Suprapubic skin (tissue), 4 donors: ENCODE results near the gene RMND5B. TPM values are rescaled to one million over a fixed set of nuclear protein-coding genes. Genes with fewer than 3 reads are reported as not detected.

Experiments
- DNase-seq, 2 donors: peaks; one replicate each; pipeline ENCODE4 v3.0.0-alpha.2; 2019; ENCODE audit warnings: low spot score in 2 of 2
- H3K27ac ChIP-seq: fragments of 200-600 bp; sonication (generic); one replicate; pipeline ENCODE4 v1.5.1; 2019
- H3K27me3 ChIP-seq: fragments of 200-600 bp; sonication (generic); one replicate; pipeline ENCODE4 v1.5.1; 2019
- H3K36me3 ChIP-seq: fragments of 200-600 bp; sonication (generic); one replicate; pipeline ENCODE4 v1.5.1; 2019
- H3K4me1 ChIP-seq: fragments of 200-600 bp; sonication (generic); one replicate; pipeline ENCODE4 v1.5.1; 2019
- H3K4me3 ChIP-seq: fragments of 200-600 bp; sonication (generic); one replicate; pipeline ENCODE4 v1.5.1; 2019; ENCODE audit warnings: mild to moderate bottlenecking
- H3K9me3 ChIP-seq: fragments of 200-600 bp; sonication (generic); one replicate; pipeline ENCODE4 v1.5.1; 2019
- CTCF ChIP-seq, 2 donors: fragments of 200-600 bp in 1 of 2; fragments of 450-650 bp in 1 of 2; sonication (generic) in 1 of 2; IDR thresholded peaks; one replicate each; pipeline ENCODE4 v1.5.1; 2016 to 2019; ENCODE audit warnings: antibody characterized with exemption in 2 of 2, mild to moderate bottlenecking in 1 of 2, moderate library complexity in 1 of 2
- EP300 ChIP-seq: sonication (generic); formaldehyde crosslinking; IDR thresholded peaks from one replicate; pipeline ENCODE4 v1.6.1; 2017; ENCODE audit warnings: antibody characterized with exemption
- POLR2A ChIP-seq, 2 donors: fragments of 450-650 bp; IDR thresholded peaks; one replicate each; pipeline ENCODE4 v1.6.1; 2017; ENCODE audit warnings: antibody characterized with exemption in 2 of 2, mild to moderate bottlenecking in 2 of 2, moderate library complexity in 2 of 2
- POLR2AphosphoS5 ChIP-seq, 3 donors: sonication (generic); formaldehyde crosslinking; IDR thresholded peaks; one replicate each; pipeline ENCODE4 v1.6.1; 2017; ENCODE audit warnings: antibody characterized with exemption in 3 of 3
- WGBS: methylation state at CpG from one replicate; pipeline ENCODE4 v1.1.5; 2018; 5-methylcytosine and 5-hydroxymethylcytosine counted together
- total RNA-seq, 4 donors: library from RNA; depleted of rRNA; stranded (reverse); fragments of >200 nt; gene quantifications; one replicate each; pipeline ENCODE4 v1.1.0, GENCODE V29; 2016

The RMND5B gene
- total RNA-seq, 4 donors from 2014 or later = 38.6 to 60.6 (median 42.9) TPM

GRCh38 chr5:178145965-178146820, 15.4 kb downstream of the RMND5B start:
- no peak overlapping the region for H3K4me3 ChIP-seq
- WGBS = 37% methylated on average over 8 of the region's 14 CpGs
- peak overlapping the region; percentile 20 for H3K27ac ChIP-seq
- H3K36me3 ChIP-seq = peaks cover 87% of the 10 kb centered on the region
- TF ChIP-seq CTCF (IDR thresholded peaks at IDR 0.05) (peak; percentile 23 to 63), POLR2A (IDR thresholded peaks at IDR 0.05) (no peak)
- H3K9me3 ChIP-seq = no peaks in the 10 kb centered on the region
- no peak for DNase-seq
- H3K27me3 ChIP-seq = no peaks in the 10 kb centered on the region
- peaks cover 4% of the 10 kb centered on the region for H3K4me1 ChIP-seq

GRCh38 chr5:178147406-178147805, 16.6 kb downstream of the RMND5B start:
- H3K27me3 ChIP-seq = no peaks in the 10 kb centered on the region
- no peak for DNase-seq
- H3K4me3 ChIP-seq = no peak overlapping the region
- peaks cover 16% of the 10 kb centered on the region for H3K4me1 ChIP-seq
- H3K27ac ChIP-seq = no peak overlapping the region
- peaks cover 85% of the 10 kb centered on the region for H3K36me3 ChIP-seq
- TF ChIP-seq CTCF (IDR thresholded peaks at IDR 0.05) = no peak
- TF ChIP-seq EP300 = no peak
- H3K9me3 ChIP-seq = no peaks in the 10 kb centered on the region
- WGBS = 83% methylated on average over 15 of the region's 15 CpGs

- H3K4me3 ChIP-seq = no peak overlapping the region
- peaks cover 30% of the 10 kb centered on the region for H3K4me1 ChIP-seq
- WGBS = 72% methylated on average over 6 of the region's 11 CpGs
- H3K27ac ChIP-seq = no peak overlapping the region
- TF ChIP-seq POLR2A (IDR thresholded peaks at IDR 0.05) (no peak), CTCF (IDR thresholded peaks at IDR 0.05) (no peak), EP300 (no peak), POLR2AphosphoS5 (IDR thresholded peaks at IDR 0.05) (no peak)
- no peak for DNase-seq
- H3K9me3 ChIP-seq = no peaks in the 10 kb centered on the region
- H3K36me3 ChIP-seq = peaks cover 65% of the 10 kb centered on the region
- no peaks in the 10 kb centered on the region for H3K27me3 ChIP-seq
These were observed 18.6 kb downstream of the RMND5B start for GRCh38 chr5:178149199-178149932.

GRCh38 chr5:178150977-178151734, 20.3 kb downstream of the RMND5B start:
- Histone ChIP-seq H3K27ac (no peak overlapping the region), H3K4me1 (peaks cover 29% of the 10 kb centered on the region), H3K9me3 (no peaks in the 10 kb centered on the region), H3K27me3 (no peaks in the 10 kb centered on the region), H3K36me3 (peaks cover 55% of the 10 kb centered on the region), H3K4me3 (no peak overlapping the region)
- no peak for DNase-seq
- no peak for TF ChIP-seq CTCF (IDR thresholded peaks at IDR 0.05)
- no peak for TF ChIP-seq EP300
- no peak for TF ChIP-seq POLR2AphosphoS5 (IDR thresholded peaks at IDR 0.05)
- no peak for TF ChIP-seq POLR2A (IDR thresholded peaks at IDR 0.05)
- WGBS = 60% methylated on average over 11 of the region's 11 CpGs
